SK-N-MC (cell line): ENCODE data around the gene DDX27.
A peak's percentile ranks its signal among the peaks of the same experiment; 100 is the strongest.

Experiments
- EZH2 ChIP-seq: fragments of 200-600 bp; sonication (generic); IDR thresholded peaks from one replicate; pipeline ENCODE4 v1.6.1; 2017; ENCODE audit warnings: antibody characterized with exemption
- POLR2AphosphoS5 ChIP-seq: IDR thresholded peaks from 2 replicates; pipeline ENCODE4 v1.6.1; 2012; ENCODE audit warnings: mild to moderate bottlenecking, low read depth, low read length, borderline replicate concordance

DNA sequence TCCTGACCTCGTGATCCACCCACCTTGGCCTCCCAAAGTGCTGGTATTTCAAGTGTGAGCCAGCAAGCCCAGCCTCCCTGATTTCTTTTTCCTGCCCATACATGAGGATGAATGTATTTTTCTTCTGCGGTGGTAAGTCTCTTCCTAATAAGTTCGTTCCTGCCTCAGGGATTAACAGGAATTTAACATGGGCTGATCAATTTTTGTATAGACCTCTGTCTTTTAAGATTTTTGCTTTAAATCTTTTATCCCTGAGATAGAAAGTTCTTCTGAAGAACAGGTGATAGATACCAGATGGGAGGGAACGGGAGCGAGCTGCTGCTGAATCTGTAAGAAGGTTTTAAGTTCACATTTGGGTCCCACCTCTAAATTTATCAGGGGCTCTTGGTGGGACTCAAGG lies 65.6 kb downstream of the DDX27 start:
- no peak for TF ChIP-seq EZH2
- TF ChIP-seq POLR2AphosphoS5: 0 out of 2 replicates have a peak, but pooled peaks have one; percentile 11
